HG03520 (cell line): ENCODE data around the gene NSG2.
A peak's percentile ranks its signal among the peaks of the same experiment; 100 is the strongest.
"Not testable (repeated sequence)": the region's sequence is repeated elsewhere in the genome, so short reads cannot be mapped to it uniquely, and the experiment has no call there.

Source experiments
- ATAC-seq: cut with Tn5 transposase; IDR thresholded peaks from one replicate; pipeline ENCODE4 v1.9.1; 2021; ENCODE audit warnings: mild to moderate bottlenecking, moderate library complexity; ENCODE audit not compliant: unreplicated experiment

The NSG2 gene

GRCh38 chr5:174045470-174046025, at the start of gene NSG2:
TSS of gene NSG2 (plus strand) at chr5:174045706. CDS start at chr5:174046756, 1,050 bp downstream.
- ATAC-seq = peak; percentile 97

- no peak for ATAC-seq
Measured at GRCh38 chr5:173997331-173997730, 48.2 kb upstream of the NSG2 start.

- ATAC-seq = no peak
Measured at GRCh38 chr5:173998531-173998930, 47.0 kb upstream of the NSG2 start.

GRCh38 chr5:174000076-174000475, 45.4 kb upstream of the NSG2 start:
- no peak for ATAC-seq

- ATAC-seq = no peak
Measured at GRCh38 chr5:174003795-174004194, 41.7 kb upstream of the NSG2 start.

- no peak for ATAC-seq
Measured at GRCh38 chr5:174008922-174009321, 36.6 kb upstream of the NSG2 start.

GRCh38 chr5:174010365-174010764, 35.1 kb upstream of the NSG2 start:
- no peak for ATAC-seq

GRCh38 chr5:174011441-174011840, 34.1 kb upstream of the NSG2 start:
- ATAC-seq = no peak

GRCh38 chr5:174020069-174020927, 25.2 kb upstream of the NSG2 start:
- ATAC-seq = not testable (repeated sequence)

- no peak for ATAC-seq
Measured at GRCh38 chr5:174020928-174021304, 24.6 kb upstream of the NSG2 start.

GRCh38 chr5:174022384-174023095, 23.0 kb upstream of the NSG2 start:
- no peak for ATAC-seq

- no peak for ATAC-seq
Measured at GRCh38 chr5:174030286-174030685, 15.2 kb upstream of the NSG2 start.

- no peak for ATAC-seq
Measured at GRCh38 chr5:174044466-174045254, 846 bp upstream of the NSG2 start.

- ATAC-seq = no peak
Measured at GRCh38 chr5:174046558-174046957, 1.1 kb downstream of the NSG2 start.

GRCh38 chr5:174047472-174048099, 2.1 kb downstream of the NSG2 start:
- ATAC-seq = no peak

GRCh38 chr5:174052636-174053035, 7.1 kb downstream of the NSG2 start:
- ATAC-seq = no peak

GRCh38 chr5:174053905-174054304, 8.4 kb downstream of the NSG2 start:
- no peak for ATAC-seq

GRCh38 chr5:174056064-174056847, 10.8 kb downstream of the NSG2 start:
- ATAC-seq = no peak

- ATAC-seq = no peak
Measured at GRCh38 chr5:174057206-174057605, 11.7 kb downstream of the NSG2 start.
